GM12801 (cell line): ENCODE measurements around the gene BRF1.

ENCODE experiments used
- CTCF ChIP-seq: IDR thresholded peaks from one replicate; pipeline ENCODE4 v1.5.1; 2011; ENCODE audit warnings: control low read depth; ENCODE audit not compliant: insufficient read length; ENCODE audit errors: extremely low read depth

BRF1 gene

DNA sequence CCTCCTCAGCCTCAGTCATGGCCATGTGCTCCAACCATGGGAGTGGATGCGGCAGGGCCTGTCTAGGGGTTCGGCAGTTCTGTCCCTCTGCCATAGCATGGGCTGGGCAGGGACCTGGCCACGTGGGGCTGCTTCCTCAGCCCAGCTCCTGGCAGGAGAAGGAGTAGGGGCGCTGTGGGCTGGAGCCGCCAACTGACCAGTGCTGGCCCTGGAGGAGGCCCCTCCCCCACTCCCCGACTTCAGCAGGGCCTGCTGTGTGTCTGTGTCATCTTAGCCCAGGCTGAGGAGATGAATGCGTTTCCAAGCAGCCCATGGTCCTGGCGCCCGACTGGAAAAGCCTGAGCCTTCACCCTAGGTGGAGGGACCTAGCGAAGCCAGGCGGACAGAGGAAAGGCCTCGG lies 11.0 kb upstream of the BRF1 start:
- TF ChIP-seq CTCF, result no peak

GRCh38 chr14:105309371-105309770 lies 8.6 kb upstream of the BRF1 start:
- TF ChIP-seq CTCF, result no peak

GRCh38 chr14:105307052-105307727 lies 6.4 kb upstream of the BRF1 start:
- TF ChIP-seq CTCF, result no peak

- no peak for TF ChIP-seq CTCF
These were observed 5.0 kb upstream of the BRF1 start for GRCh38 chr14:105305791-105306190.

GRCh38 chr14:105305345-105305744 lies 4.5 kb upstream of the BRF1 start:
- TF ChIP-seq CTCF, result no peak

- no peak for TF ChIP-seq CTCF
These were observed 3.8 kb upstream of the BRF1 start for GRCh38 chr14:105304565-105304964.

- TF ChIP-seq CTCF, result no peak
These were observed 3.1 kb upstream of the BRF1 start for GRCh38 chr14:105303949-105304348.
